H54 (cell line): ENCODE results near the gene CLTC.

Experiments
- DNase-seq: peaks from one replicate; pipeline ENCODE4 v3.0.0; 2011; ENCODE audit warnings: low spot score, mixed read lengths; ENCODE audit not compliant: insufficient read length
- FAIRE-seq: peaks from 3 replicates; lab custom pipeline; 2011; peaks lifted over from hg19 to GRCh38; lab: Jason Lieb, UNC
- POLR2A ChIP-seq: IDR thresholded peaks from 2 replicates; pipeline ENCODE4 v1.6.1; 2011; ENCODE audit warnings: low read depth, mild to moderate bottlenecking, low read length

The CLTC gene

DNA sequence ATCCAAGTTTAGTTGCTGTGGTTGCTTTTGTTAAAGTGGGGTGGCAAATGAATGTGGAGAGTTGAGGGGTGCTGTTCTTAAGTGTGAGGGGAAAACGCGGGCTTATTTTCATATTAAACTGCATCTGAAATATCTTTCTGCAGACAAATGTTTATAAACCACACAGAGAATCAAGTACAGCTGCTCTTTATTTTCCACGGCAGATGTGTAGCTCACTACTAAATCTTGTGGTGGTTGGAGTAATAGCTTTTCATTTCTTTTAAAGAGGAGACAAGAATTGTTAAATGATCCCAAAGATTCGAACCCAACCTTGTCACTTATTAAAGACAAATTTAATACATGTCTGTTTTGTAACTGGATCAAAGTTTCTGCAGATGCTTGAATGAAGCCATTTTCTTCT, 2.1 kb downstream of the CLTC start:
- TF ChIP-seq POLR2A = no peak
- no peak for FAIRE-seq
- no peak for DNase-seq

DNA sequence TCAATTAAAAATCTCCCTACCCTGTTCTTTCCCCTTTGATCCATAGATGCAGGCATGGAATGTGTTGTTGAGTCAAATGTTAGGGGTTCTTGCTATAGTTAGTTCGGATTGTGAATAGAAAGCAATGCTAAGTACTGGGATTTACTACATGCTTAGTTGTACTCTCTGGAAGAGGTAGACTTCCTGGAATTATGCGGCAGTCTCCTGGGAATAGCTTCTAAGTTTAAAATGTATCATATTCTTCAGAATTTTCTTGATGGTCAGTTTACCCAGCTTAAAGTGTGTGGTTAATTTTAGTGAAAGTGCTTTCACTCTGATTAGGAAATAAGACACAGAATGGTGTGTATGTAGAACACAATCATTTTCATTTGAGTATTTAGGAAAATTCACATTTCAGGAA, 3.5 kb downstream of the CLTC start:
- FAIRE-seq = peak; percentile 65
- TF ChIP-seq POLR2A = no peak
- no peak for DNase-seq

DNA sequence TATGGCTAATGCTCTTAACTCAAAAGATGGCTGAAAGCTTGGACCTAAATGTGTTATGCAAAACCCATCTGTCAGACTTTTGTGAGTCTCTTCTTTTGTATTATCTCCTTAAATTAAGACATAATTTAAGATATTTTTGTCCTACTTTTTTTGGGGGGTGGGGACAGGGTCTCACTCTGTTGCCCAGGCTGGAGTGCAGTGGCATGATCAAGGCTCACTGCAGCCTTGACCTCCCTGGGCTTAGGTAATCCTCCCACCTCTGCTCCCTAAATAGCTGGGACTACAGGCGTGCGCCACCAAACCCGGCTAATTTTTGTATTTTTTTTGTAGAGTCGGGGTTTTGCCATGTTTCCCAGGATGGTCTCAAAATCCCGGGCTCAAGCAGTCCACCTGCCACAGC, 7.1 kb downstream of the CLTC start:
- DNase-seq (no peak), FAIRE-seq (no peak)
- TF ChIP-seq POLR2A = no peak

DNA sequence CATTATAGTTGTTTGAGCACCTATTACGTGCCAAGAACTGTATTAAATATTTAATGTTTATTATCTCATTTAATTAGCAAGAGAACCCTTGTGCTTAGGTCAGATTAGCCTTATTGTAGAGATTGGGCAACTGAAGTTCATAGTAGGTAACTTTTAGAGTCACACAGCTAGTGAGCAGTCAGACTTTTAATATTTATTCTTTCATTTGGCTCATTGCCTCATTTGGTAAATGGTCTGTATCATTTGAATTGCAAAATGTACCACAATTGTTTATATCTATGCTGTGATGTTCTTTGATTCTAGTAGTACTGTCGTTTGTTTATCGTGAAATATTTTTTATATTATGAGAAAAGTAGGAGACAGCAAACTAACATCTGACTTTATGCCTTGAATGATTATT, 7.6 kb downstream of the CLTC start:
- DNase-seq (no peak), FAIRE-seq (no peak)
- TF ChIP-seq POLR2A = no peak

DNA sequence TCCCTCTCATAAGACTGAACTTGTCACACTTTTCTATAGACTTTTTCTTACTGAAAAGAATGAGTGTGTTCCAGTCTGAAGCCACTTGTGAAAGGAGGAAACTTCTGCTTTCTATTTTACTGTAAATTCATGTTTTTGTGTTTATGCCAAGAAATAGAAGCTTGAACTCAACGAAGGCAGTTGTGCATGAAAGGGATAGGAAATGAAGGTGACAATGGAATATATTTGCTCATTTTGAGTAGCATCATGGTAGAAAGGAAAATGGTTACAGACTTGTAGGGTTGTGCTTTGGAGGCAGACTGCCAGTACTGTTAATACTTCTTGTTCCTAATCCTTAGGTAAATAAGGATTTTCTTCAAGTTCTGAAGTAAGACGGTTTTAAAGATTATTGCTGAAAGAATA, 8.1 kb downstream of the CLTC start:
- FAIRE-seq (peak; percentile 74), DNase-seq (no peak)
- TF ChIP-seq POLR2A = no peak

DNA sequence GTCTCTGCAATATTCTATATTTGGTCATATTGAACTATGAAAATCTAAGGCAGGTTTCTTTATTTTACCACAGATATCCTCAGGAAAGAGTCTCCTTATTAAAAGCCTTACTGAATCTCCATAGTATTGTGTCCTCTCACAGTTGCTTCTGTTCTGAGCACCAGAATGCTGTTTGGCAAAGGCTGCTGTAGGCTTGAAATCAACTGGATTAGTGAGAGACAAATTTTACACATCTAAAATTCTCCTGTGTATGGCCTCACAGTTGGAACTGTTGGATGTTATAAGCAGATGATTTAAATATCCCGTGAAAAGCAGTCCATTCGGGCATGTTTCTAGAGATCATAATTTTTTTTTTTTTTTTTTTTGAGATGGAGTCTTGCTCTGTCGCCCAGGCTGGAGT, 9.5 kb downstream of the CLTC start:
- no peak for FAIRE-seq
- TF ChIP-seq POLR2A = no peak
- no peak for DNase-seq

DNA sequence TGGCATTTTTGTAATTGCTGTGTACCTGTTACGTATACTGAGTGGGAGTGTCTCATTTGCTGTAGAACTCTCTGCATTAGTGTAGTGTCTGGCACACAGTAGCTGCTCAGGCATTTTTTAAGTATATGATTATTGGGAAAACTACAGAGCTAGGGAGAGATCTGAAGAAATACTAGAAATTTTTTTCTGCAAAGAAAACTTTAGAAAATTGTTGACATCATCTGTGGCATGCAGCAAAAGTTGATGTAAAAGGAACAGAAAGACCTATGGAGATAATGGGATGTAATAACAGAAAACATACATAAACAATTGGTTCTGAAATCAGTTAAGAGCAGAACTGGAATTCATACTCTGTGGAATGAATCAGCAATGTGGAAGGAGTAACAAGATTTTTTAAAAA, 11.6 kb downstream of the CLTC start:
- DNase-seq (no peak), FAIRE-seq (no peak)
- TF ChIP-seq POLR2A = no peak

DNA sequence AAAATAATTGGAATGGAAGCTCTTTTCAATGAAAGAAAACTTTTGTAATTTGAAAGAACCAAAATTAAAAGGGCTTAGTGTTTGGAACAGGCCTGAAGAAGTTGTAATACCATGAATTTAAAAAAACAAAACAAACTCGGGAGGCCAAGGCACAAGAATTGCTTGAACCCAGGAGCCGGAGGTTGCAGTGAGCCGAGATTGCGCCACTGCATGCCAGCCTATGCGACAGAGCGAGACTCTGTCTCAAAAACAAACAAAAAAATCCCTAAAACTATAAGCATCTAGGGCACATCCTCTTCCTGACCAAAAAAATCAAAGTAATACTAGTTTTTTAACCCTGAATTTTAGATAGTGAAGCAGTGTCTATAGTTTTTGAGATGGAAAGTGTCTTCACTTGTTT, 12.7 kb downstream of the CLTC start:
- no peak for DNase-seq
- TF ChIP-seq POLR2A = no peak
- FAIRE-seq = no peak

DNA sequence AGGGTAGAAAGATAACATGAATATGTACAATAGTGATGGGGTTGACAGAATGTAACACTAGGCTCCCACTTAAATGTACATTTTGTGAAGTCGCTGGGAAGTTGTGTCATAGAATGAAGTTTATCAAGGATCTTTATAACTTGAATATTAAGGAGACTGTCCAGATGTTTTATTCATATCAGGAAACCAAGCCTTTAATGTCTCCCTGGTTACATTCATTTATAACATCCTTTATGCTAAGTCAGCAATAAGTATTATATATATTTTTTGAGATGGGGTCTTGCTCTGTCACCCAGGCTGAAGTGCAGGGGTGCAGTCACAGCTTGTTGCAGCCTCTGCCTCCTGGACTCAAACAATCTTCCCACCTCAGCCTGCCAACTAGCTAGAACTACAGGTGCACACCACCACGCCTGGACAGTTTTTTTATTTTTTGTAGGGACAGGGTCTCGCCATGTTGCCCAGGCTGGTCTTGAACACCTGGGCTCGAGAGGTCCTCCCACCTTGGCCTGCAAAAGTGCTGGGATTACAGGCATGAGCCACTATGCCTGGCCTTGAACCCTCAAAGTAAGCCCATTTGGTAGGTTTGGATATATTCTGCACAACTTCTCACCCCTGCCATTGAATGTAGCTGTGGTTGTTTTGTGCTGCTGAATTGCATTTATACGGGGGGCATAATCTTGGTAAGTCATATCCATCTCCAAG, 14.1 kb downstream of the CLTC start:
- FAIRE-seq = no peak
- DNase-seq = no peak
- no peak for TF ChIP-seq POLR2A

DNA sequence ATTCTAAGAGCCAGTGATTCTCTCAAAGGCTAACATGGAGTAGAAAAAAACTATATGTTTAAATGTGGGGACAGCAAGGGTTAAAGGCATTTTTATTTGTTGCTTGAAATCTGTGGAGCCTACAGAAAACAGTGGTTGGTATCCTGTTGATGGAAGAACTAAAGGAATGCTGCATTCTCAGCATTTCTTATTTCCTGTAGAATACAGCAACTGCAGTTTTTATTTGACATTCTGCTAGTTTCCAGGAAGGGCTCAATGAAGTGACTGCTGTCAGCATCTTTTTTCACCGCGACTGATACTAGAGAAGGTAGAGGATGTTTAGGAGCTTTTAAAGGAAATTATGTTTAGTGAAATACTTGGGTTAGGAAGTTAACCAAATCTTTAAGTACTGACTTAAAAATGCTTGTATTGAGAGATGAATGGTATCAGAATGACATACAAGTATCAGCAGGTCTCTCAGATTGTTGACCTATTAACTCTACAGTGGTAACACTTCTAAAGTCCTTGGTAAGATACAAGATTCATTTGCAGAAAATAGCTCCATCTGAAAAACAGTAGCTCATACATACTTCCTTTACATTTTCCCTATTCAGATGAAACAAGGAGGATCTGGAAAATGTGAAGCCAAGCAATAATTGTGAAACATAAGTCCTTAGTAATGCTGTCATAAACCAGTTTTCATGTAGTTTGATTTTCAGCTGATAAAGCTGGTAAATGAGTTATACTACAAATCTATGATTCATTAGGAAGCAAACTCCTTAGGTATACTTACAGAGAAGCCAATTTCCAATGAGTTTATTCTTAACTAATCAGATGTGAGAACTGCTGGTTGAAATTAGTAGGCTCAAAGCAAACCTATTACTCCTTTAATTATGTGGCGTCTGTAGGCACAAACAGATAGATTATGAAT, 15.2 kb downstream of the CLTC start:
- DNase-seq (no peak), FAIRE-seq (peak; percentile 57)
- no peak for TF ChIP-seq POLR2A

DNA sequence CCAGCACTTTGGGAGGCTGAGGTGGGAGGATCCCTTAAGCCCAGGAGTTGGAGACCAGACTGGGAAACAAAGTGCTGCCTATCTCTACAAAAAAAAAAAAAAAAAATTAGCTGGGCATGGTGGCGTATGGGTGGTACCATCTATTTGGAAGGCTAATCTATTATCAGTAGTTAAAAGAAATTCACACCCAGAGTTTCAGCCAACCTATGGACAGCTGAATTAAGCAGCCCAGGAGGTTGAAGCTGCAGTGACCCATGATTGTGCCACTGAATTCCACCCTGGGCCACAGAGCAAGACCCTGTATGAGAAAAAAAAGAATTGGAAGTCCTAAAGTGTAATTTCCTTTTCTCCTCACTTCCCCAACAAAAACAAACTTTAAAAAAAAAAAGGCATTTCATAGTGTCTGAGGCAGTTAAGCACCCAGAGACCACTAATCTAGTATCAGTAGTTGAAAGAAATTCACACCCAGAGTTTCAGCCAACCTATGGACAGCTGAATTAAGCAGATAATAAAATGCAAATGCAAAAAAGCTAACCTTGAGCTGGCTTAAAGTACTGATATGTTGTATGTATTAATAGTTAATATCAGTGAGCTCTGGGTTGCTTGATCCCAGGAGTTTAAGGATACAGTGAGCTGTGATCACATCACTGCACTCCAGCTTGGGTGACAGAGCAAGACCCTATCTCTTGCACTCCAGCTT, 18.1 kb downstream of the CLTC start:
- DNase-seq (no peak), FAIRE-seq (no peak)
- no peak for TF ChIP-seq POLR2A

DNA sequence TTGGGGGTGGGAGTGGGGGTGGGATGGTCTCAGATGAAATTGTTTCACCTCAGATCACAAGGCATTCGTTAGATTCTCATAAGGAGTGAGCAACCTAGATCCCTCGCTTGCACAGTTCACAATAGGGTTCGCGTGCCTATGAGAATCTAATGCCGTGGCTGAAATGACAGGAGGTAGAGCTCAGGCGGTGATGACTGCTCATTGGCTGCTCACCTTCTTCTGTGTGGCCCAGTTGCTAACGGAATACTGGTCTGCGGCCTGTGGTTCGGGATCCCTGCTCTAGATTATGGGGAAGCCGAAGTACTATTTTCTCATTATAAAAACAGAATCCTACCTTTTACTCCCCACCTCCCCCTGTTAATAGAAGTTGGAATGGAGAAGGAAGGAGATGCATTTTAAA, 18.9 kb downstream of the CLTC start:
- DNase-seq (no peak), FAIRE-seq (no peak)
- no peak for TF ChIP-seq POLR2A

DNA sequence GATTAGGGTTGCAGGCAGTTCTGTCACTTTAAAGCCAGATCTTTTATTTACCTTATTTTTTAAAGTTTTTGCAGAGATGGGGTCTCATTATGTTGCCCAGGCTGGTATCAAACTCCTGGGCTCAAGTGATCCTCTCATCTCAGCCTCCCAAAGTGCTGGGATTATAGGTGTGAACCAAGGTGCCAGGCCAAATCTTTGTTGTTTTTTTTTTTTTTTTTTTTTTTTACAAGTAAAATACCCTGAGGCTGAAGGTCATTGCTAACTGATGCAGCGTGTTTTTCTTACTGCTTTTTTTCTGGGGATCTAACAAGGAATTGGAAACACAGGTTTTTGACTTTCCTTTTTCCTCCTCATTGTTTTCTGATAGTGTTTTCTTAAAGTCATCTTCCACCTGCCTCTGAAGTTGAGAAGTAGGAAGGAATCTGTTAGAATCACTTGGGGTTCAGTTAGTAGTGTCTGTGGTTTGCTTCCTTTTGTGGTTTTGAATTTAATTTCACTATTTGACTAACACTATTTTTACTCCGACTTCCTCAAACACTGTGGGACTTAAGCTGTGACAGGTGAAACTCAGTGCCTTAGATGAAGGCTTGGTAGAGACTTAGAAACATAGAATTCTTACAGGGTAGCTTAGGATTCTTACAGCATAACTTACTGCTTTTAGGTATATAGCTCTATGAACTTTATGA, 22.2 kb downstream of the CLTC start:
- TF ChIP-seq POLR2A = no peak
- FAIRE-seq (peak; percentile 77), DNase-seq (no peak)

DNA sequence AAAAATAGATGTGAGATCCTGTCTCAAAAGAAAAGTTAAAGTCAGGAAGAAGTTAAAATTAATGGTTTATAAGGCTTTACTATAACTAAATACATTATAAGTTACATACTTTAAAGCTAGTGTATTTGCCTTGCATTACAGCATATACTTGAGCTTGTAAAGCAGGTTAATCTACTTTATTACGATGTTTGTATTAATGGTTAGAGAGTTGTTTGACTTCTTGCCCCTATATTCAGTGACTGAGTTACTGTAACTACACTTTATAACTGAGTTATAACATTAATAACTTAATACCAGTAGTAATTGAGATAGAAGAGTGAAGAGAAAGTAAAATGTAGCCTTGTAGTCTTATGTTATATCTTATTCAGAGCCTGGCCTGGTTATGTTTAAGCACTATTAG, 22.9 kb downstream of the CLTC start:
- TF ChIP-seq POLR2A = no peak
- FAIRE-seq (no peak), DNase-seq (no peak)
